Fibroblast of upper back skin (primary cell): ENCODE measurements around the gene NCAPD2.

ENCODE experiments used
- DNase-seq: peaks from one replicate; pipeline ENCODE4 v3.0.0-alpha.2; 2013

Gene NCAPD2, protein sequence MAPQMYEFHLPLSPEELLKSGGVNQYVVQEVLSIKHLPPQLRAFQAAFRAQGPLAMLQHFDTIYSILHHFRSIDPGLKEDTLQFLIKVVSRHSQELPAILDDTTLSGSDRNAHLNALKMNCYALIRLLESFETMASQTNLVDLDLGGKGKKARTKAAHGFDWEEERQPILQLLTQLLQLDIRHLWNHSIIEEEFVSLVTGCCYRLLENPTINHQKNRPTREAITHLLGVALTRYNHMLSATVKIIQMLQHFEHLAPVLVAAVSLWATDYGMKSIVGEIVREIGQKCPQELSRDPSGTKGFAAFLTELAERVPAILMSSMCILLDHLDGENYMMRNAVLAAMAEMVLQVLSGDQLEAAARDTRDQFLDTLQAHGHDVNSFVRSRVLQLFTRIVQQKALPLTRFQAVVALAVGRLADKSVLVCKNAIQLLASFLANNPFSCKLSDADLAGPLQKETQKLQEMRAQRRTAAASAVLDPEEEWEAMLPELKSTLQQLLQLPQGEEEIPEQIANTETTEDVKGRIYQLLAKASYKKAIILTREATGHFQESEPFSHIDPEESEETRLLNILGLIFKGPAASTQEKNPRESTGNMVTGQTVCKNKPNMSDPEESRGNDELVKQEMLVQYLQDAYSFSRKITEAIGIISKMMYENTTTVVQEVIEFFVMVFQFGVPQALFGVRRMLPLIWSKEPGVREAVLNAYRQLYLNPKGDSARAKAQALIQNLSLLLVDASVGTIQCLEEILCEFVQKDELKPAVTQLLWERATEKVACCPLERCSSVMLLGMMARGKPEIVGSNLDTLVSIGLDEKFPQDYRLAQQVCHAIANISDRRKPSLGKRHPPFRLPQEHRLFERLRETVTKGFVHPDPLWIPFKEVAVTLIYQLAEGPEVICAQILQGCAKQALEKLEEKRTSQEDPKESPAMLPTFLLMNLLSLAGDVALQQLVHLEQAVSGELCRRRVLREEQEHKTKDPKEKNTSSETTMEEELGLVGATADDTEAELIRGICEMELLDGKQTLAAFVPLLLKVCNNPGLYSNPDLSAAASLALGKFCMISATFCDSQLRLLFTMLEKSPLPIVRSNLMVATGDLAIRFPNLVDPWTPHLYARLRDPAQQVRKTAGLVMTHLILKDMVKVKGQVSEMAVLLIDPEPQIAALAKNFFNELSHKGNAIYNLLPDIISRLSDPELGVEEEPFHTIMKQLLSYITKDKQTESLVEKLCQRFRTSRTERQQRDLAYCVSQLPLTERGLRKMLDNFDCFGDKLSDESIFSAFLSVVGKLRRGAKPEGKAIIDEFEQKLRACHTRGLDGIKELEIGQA (N-terminal part only)

DNA sequence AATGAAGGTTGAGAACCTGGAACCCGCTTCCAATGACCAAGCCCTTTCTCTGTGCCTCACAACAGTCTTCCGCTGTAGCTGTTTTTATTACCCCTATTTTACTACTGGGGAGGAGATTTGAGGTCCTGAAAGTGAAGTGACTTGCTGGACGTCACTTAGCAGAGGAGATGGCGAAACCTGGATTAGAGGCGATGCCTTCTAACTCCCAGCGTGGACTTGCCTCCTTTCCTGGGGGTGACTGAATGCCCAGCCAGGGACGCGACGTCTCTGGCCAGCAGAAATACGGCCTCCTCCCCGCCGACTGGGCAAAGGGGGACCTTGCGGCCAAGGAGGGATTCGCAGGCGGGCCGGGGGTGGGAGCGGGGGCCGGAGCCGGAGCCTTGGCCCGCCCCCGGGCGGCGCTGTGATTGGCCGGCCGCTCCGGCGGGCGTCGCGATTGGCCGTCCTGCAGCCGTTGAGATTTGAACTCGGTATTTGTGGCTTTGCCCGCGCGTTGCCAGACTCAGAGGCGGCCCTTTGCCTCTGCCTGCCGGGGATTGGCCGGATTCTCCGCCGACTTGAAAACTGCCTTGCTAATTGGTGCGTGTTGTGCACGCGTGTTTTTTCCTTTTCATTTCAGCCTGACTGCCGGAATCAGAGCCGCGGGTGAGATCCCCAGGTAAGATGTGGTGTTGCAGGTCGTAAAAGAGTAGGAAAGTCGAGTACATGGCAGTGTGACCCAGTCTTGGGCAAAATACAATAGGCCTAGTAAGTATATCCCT is at the start of gene NCAPD2:
TSS of gene NCAPD2 (plus strand) at position 606 of the 761 bp plus-strand sequence. CDS start 997 bp downstream, outside the sequence.
- peak; percentile 95 for DNase-seq

DNA sequence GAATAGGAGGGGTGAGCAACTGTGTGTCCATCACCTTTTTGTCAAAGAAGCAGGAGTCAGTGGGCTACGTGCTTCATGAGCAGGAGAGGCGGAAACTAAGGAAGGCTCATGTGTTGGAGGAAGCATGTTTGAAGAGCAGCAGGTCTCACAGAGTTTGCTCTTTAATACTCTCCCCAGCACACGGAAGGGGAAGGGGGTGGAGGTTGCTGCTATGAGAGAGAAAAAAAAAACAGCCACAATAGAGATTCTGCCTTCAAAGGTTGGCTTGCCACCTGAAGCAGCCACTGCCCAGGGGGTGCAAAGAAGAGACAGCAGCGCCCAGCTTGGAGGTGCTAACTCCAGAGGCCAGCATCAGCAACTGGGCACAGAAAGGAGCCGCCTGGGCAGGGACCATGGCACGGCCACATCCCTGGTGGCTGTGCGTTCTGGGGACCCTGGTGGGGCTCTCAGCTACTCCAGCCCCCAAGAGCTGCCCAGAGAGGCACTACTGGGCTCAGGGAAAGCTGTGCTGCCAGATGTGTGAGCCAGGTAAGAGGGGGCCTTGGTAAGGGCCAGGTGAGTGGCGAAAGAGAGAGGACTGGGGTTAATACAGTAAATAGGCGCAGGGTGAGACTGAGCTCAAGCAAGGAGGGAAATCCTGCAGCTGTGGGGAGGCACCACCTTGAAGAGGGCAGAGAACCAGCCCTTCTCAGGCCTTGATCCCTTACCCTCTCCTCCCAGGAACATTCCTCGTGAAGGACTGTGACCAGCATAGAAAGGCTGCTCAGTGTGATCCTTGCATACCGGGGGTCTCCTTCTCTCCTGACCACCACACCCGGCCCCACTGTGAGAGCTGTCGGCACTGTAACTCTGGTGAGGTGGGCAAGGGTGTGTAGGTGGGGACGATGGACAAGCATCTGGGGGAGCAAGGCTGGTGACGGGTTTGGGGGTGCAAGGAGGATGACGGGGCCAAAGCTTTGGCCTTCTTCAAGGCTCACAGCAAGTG is 48.9 kb upstream of the NCAPD2 start, which contains the start of gene CD27:
TSS of gene CD27 (plus strand) at position 252 of the 985 bp plus-strand sequence. CDS start at position 393, 141 bp downstream.
- DNase-seq: no peak

DNA sequence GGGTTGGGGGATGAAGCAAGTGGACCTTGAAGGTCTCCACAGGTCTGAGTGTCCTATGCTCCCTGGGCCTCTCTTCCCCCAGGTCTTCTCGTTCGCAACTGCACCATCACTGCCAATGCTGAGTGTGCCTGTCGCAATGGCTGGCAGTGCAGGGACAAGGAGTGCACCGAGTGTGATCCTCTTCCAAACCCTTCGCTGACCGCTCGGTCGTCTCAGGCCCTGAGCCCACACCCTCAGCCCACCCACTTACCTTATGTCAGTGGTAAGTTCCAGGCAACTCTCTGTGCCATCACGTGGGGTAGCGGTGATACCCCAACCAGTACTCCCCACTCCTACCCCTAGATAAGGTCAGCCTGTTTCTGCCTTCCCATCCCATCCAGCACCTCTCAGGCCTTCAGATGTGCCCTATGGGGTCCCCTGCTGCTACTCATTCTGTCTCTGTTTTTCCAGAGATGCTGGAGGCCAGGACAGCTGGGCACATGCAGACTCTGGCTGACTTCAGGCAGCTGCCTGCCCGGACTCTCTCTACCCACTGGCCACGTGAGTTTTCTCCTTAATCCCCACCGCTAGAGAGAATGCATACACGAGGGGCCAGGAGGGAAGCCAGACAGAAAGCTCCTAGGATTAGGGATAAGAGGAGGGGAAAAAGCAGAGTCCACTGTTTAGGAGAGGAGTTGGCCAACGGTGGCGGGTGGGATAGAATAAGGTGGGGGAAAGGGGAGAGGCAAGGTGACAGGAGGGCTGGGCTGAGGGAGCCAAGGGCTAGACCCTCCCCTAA is 43.6 kb upstream of the NCAPD2 start:
- no peak for DNase-seq

DNA sequence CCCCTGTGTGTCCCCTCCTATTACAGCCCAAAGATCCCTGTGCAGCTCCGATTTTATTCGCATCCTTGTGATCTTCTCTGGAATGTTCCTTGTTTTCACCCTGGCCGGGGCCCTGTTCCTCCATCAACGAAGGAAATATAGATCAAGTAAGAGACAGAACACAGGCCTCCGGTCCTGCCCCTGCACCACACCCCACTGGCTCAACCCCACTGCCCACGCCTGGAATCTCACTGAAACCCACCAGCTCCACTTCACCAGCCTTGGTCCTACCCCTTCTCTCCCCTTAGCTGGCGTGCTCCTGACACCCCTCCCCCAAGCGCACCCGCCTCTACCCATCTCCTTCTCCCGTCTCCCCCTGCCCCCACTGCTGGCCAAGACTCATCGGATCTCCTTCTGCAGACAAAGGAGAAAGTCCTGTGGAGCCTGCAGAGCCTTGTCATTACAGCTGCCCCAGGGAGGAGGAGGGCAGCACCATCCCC is 43.0 kb upstream of the NCAPD2 start:
- DNase-seq: peak; percentile 19

DNA sequence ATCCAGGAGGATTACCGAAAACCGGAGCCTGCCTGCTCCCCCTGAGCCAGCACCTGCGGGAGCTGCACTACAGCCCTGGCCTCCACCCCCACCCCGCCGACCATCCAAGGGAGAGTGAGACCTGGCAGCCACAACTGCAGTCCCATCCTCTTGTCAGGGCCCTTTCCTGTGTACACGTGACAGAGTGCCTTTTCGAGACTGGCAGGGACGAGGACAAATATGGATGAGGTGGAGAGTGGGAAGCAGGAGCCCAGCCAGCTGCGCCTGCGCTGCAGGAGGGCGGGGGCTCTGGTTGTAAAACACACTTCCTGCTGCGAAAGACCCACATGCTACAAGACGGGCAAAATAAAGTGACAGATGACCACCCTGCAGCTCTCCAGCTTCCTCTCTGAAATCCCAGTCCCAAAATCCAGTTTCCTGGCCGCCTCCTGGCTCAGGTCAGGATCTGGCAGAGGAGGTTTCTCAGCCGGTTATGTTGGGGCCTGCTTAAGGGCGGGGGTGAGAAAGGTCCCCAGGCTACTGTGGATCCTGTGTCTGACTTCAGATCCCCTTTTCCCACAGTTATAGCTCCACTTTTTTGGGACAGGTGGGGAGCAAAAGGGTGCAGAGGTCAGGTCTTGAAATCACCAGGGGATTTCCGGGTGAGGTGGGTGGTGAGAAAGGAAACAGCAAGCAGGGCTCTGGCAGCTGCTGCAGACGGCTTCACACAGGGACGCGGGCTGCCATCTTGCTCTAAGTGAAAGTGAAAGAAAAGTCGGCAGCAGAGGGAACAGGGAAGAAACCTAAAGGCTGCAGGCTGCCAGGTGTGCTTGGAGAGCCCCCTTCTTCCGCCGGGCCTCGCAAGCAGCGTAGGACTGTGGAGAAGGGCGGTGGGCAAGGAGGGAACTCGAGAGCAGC is 42.3 kb upstream of the NCAPD2 start, which contains the start of gene TAPBPL:
TSS of gene TAPBPL (plus strand) at position 695 of the 897 bp plus-strand sequence. CDS start 207 bp downstream, outside the sequence.
- peak; percentile 81 for DNase-seq

DNA sequence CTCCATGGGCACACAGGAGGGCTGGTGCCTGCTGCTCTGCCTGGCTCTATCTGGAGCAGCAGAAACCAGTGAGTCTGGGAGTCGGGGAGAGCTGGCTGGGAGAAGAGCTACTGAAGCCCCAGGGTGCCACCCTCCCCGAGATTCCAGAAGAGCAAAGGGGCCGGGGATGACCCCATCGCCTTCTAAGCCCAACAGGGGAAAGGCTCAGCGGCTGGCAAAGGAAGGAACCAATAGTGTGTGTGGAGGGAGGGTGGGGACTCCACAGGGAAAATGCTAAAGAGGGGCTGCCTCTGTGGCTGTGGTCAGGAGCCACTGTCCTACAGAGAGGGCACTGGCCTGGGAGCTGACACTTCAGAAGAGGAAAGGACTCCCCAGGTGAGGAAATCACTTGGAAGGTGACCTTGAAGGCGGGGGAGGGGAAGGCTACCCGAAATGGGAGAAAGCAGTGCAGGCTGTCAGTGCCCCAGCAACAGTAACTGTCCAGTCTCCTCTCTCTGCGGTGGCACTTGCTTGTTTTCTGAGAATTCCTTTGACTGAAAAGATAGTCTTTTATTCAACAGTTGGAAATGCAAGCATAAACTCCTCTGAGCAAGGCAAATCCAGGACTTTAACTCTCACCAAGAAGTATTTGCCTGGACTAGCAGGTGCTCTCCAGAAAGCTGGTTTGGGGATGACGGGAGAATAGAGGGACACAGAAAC is 41.5 kb upstream of the NCAPD2 start:
- DNase-seq: peak; percentile 7

DNA sequence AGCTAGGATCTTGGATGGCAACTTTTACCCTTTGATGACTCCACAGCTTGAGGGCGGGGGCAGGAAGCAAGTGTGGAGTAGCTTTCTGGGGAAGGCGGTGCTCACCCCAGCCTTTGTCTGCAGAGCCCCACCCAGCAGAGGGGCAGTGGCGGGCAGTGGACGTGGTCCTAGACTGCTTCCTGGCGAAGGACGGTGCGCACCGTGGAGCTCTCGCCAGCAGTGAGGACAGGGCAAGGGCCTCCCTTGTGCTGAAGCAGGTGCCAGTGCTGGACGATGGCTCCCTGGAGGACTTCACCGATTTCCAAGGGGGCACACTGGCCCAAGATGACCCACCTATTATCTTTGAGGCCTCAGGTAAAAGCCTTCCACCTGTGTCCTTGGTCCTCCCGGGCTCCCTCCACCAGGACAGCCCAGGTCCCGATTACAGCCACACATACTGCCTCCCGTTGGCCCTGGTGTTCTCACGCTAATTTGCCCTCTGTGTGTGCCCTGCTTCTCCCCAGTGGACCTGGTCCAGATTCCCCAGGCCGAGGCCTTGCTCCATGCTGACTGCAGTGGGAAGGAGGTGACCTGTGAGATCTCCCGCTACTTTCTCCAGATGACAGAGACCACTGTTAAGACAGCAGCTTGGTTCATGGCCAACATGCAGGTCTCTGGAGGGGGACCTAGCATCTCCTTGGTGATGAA is 40.8 kb upstream of the NCAPD2 start:
- DNase-seq: no peak

DNA sequence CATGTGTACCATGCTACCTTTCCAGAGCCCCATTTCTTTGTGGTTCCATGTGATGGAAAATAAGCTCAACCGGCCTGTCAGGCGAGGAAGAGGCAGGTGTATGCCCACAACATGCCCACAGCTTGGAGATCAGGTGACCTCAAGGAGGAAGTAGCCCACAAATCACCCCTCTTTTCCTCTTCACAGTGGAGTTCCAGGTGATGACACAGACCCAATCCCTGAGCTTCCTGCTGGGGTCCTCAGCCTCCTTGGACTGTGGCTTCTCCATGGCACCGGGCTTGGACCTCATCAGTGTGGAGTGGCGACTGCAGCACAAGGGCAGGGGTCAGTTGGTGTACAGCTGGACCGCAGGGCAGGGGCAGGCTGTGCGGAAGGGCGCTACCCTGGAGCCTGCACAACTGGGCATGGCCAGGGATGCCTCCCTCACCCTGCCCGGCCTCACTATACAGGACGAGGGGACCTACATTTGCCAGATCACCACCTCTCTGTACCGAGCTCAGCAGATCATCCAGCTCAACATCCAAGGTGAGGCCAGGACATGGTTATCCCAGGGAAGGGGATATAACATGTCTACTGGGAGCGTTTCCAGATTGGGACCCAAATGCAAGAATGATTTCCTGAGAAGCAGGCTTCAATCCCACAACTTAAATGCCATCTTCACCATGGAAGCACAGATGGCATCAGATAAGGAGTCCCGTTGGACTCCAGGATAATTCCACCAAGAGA is 36.5 kb upstream of the NCAPD2 start:
- no peak for DNase-seq

DNA sequence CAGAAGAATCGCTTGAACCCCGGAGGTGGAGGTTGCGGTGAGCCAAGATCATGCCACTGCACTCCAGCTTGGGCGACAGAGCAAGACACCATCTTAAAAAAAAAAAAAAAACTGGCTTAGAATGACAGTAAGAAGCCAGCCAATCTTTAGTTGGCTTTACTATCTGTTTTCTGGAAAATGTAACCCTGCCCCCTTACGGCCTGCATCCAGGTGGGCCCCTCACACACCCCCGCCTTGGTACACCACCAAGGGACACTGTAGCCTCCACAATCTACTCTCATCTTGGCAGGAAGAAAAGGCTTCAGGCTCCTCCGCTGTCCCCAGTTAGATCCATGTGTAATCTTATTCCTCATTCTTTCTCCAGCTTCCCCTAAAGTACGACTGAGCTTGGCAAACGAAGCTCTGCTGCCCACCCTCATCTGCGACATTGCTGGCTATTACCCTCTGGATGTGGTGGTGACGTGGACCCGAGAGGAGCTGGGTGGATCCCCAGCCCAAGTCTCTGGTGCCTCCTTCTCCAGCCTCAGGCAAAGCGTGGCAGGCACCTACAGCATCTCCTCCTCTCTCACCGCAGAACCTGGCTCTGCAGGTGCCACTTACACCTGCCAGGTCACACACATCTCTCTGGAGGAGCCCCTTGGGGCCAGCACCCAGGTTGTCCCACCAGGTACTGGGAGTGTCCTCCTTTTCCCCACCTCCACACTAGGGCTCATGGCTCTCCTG is 35.5 kb upstream of the NCAPD2 start:
- DNase-seq: no peak

DNA sequence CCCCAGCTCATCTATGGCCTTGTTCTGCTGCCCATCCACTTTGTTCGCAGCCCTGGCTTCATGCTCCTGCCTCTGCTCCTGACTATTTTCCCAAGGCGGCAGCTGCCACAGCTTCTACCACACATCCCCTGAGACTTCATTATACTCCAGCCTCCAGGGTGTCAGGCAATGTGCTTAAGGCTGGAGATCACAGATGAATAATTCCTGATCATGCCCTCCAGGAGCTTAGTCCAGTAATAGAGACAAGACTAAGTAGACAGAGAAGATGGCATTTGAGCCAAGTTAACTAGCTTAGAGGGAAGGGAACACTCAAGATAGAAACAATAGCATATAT is 34.9 kb upstream of the NCAPD2 start:
- DNase-seq: no peak

DNA sequence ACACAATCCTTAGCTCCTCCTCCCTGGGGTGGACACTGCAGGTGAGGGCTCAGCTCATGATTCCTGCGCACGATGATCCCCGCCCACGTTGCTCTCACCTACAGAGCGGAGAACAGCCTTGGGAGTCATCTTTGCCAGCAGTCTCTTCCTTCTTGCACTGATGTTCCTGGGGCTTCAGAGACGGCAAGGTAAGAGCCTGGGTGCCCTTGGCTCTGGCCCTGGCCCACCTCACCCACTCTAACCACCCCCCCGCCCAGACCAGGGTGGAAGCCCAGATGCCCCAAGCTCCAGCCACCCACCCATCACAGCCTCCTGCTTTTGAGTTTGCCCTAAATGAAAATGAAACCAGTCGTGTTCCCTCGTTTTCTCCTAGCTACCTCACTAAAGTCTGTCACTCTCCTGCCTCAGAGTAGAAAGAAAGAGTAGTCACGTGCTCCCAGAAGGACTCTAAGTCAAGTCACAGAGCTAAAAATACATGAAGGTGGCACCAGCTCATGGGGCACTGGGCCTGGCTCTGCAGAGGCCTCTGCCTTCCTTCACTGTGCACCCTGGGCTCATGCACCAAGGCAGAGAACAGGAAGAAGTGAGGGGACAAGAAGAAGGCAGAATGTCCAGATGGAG is 33.0 kb upstream of the NCAPD2 start:
- no peak for DNase-seq

DNA sequence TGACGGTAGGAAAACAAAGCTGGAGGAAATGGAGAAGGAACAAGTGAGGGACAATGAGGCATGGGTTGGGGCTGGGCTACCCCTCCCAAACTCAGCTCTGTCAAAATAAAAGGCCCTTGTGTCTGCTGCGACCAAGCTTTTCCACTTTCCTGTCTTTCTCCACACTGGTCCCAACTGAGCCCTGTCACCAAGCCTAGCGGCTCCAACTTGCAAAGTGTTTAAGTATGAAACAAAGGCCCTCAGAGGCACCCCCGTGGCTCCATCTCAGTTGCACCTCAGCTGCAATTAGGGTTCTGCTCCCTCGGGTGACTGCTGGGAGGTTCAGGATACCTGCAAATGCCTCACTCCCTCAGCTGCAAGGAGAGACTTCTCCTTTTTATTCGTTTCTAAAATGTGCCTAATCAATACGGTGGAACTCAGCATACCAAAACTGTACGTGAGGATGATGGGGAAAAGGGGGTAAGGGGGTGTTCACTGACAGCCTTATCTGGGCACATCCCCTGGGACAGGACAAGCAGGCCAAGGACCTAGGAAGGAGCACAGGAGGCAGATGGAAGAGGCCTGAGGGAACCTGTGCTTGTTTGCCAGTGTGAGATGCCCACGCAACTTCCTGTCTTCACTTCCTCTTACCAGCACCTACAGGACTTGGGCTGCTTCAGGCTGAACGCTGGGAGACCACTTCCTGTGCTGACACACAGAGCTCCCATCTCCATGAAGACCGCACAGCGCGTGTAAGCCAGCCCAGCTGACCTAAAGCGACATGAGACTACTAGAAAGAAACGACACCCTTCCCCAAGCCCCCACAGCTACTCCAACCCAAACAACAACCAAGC is 32.3 kb upstream of the NCAPD2 start:
- no peak for DNase-seq

DNA sequence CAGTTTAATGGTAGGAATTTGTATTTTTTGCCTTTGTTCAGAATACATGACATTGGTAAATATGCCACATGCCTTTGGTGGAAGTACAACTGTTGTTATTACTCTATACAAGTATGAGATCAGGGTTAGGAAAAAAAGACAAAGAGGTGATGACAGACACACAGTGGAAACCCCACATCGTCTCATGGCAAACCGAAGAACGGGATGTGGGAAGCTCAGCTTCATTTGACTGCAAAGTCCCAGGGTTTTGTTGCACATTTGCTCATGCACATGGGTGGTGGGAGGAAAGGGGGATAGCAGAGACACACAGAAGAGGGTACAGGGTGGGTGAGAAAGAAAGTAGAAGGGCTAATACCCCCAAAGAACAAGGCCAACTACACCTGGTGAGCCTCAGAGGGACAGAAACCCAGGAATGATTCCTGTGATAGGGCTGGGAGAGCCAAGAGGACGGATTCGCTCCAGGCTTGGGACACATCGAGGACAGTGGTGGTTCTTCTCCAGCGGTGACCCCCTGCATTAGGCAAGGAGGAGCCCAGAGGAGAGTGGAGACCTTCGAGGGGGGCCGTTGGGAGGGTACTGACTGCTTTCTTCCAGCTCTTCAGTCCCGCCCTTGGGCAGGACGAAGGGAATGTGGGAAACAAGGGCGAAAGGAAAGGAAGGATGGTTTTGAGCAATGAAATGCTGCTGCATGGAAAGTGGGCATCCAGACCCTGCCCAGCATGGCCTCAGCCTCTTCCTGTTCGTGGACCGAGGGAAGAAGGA is 31.5 kb upstream of the NCAPD2 start:
- no peak for DNase-seq

DNA sequence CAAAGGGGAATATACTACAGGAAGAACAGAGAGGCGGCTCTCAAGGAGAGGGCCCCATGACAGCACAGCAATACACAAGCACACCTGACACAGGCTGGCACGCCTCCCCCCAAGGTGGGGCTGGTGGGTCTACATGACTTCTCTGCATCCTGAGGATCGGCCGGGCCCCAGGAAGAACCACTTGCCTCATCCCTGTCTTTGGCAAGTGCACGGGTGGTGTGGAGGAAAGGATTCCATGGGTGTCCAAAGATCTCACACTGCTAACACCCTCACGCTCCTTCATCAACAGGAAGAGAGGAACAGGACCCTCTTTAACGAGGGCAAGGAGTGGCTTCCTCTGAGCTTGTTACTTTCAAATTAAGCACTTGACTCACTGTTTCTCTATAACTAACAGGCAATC is 30.7 kb upstream of the NCAPD2 start:
- DNase-seq: no peak
